Immature natural killer cell (primary cell): ENCODE results near the gene ITM2C. TPM values are rescaled to one million over a fixed set of nuclear protein-coding genes. Genes with fewer than 3 reads are reported as not detected.

Source experiments
- DNase-seq, 3 donors: peaks; one replicate each; pipeline ENCODE4 v3.0.0; 2022; ENCODE audit warnings: mixed read lengths in 1 of 3
- H3K27ac Mint-ChIP-seq, 6 donors: one replicate each; pipeline ENCODE4 v1.8.0; 2020; ENCODE audit warnings: mixed read lengths in 6 of 6, mild to moderate bottlenecking in 5 of 6, inconsistent platforms in 4 of 6, moderate library complexity in 3 of 6
- H3K27me3 Mint-ChIP-seq, 3 donors: one replicate each; pipeline ENCODE4 v1.8.0; 2020 to 2021; ENCODE audit warnings: low read depth in 3 of 3, mild to moderate bottlenecking in 3 of 3, mixed read lengths in 3 of 3, moderate library complexity in 3 of 3, inconsistent platforms in 1 of 3
- H3K36me3 Mint-ChIP-seq, 3 donors: one replicate each; pipeline ENCODE4 v1.8.0; 2020; ENCODE audit warnings: mixed read lengths in 3 of 3, inconsistent platforms in 2 of 3, mild to moderate bottlenecking in 2 of 3
- H3K4me1 Mint-ChIP-seq, 2 donors: one replicate each; pipeline ENCODE4 v1.8.0; 2020; ENCODE audit warnings: inconsistent platforms in 2 of 2, mild to moderate bottlenecking in 2 of 2, mixed read lengths in 2 of 2, moderate library complexity in 1 of 2
- H3K4me3 Mint-ChIP-seq, 5 donors: one replicate each; pipeline ENCODE4 v1.8.0; 2020; ENCODE audit warnings: mild to moderate bottlenecking in 5 of 5, mixed read lengths in 5 of 5, inconsistent platforms in 3 of 5, moderate library complexity in 3 of 5
- H3K9me3 Mint-ChIP-seq, 6 donors: one replicate each; pipeline ENCODE4 v1.8.0; 2020; ENCODE audit warnings: mild to moderate bottlenecking in 6 of 6, mixed read lengths in 6 of 6, inconsistent platforms in 4 of 6, moderate library complexity in 3 of 6
- polyA plus RNA-seq, 3 donors: library from polyadenylated mRNA; unstranded; fragments of 300-500 nt; fragmentation: Illumina TruSeq; gene quantifications; one replicate each; pipeline ENCODE4 v1.2.3, GENCODE V29; 2021

ITM2C gene
- polyA plus RNA-seq, 3 donors from 2014 or later = 5.3 to 23.7 (median 16.9) TPM

DNA sequence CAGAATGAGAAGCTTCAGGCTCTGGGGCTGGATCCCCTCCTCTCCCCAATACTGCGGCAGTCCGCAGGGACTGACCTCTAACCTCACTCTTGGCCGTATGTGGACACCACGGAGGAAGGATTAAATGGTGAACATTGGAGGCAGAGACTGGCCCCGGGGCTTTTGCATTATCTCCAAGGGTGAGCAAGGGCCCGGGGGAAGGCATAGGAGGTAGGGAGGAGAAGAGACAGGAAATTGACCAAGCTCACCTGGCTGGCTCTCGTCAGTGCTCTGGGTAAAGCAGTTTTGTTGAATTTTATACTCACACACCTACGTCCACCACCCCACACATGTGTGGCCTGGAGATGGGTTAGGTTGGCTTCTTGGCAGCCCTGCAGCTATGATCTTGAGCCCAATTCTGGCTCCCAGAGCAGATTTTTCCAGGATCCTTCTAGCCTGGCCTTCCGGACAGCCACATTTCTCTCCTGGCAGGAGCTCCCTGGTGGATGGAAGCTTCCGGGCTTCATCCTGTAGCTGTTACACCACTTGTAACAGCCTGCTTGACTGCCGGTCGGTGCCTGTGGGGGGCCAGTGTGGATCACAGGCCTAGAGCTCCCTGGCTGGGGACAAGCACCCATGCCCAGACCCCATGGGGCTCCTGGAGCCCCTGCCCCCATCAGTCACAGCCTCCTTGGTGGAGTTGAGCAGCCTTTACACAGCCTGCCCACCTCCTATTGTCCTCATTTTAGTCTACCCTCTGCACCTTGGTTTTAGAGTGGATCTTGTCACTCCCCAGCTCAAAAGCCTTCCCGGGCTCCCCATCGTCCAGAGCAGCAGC is 7.6 kb downstream of the ITM2C start:
- no peaks in the 10 kb centered on the region for H3K9me3 Mint-ChIP-seq
- no peak for DNase-seq
- H3K4me1 Mint-ChIP-seq = peaks cover 16 to 17% of the 10 kb centered on the region in 2 donors
- peaks cover 16 to 25% (median 19%) of the 10 kb centered on the region in 3 donors for H3K27me3 Mint-ChIP-seq
- no peak overlapping the region for H3K4me3 Mint-ChIP-seq
- peak overlapping the region in 1 of 6 donors; percentile 30 for H3K27ac Mint-ChIP-seq
- H3K36me3 Mint-ChIP-seq = no peaks in the 10 kb centered on the region

DNA sequence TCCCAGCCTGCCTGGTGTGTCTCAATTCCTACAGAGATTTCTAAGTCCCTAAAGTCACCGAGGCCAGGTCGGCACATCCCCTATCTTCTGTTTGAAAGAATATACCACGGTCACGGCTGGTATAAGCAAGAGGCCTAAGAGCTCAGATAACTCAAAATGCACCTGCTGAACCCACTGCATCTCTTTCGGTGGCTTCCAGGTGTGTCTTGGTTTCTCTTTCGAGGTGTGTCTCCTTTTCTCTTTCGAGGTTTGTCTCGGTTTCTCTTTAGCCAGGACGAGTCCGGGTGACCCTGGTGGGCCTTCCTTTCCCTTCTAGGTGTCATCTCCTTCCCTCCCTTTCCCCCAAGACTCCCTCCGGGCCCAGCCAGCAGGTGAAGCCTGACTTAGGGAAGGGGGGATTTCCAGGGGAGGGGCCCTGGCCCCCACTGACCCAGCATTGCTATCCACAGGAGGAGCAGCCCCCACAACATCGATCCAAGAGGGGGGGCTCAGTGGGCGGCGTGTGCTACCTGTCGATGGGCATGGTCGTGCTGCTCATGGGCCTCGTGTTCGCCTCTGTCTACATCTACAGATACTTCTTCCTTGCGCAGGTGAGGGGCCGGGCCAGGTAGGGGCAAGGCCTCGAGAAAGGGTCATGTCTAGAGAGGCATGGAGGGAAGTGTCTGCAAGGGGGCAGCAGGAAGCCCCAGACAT is 8.4 kb downstream of the ITM2C start:
- Mint-ChIP-seq H3K4me1 (peaks cover 22 to 23% of the 10 kb centered on the region in 2 donors), H3K9me3 (no peaks in the 10 kb centered on the region), H3K27ac (peak overlapping the region in 1 of 6 donors; percentile 30), H3K4me3 (no peak overlapping the region), H3K27me3 (peaks cover 23 to 28% (median 25%) of the 10 kb centered on the region in 3 donors), H3K36me3 (no peaks in the 10 kb centered on the region)
- no peak for DNase-seq

DNA sequence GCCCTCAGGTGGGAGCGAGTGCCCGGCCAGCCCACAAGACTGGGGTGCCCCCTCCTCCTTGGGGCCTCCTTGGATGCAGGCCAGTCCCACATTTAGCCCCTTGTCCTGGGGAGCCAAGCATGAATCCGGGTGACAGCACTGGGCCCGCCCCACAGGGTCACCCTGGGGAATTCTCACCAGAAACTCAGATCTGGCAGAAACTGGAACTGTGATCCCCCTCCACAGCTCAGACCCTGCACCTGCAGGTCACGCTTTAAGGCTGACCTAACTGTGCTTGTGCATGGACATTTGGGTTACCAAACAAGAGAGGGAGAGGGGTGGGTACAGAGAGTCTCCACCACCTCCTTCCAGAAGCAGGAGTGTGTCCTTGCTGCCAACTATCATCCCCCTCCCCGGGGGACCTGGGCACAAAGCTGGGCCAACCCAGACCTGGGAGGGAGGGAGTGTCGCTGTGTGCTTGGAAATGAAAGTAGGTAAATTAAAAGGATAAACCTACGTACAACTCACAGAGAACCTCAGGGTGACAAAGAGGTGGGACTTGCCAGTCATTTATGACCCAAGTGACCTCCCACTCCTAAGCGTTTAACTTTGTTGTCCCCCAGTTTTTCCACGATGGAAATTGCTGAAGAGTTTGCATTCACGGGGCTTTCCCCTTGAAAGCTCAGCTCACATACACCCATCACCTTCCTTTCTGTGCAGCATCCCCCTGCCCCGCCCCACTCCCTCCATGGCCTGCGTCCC is 9.1 kb downstream of the ITM2C start:
- Mint-ChIP-seq H3K9me3 (no peaks in the 10 kb centered on the region), H3K36me3 (no peaks in the 10 kb centered on the region), H3K4me1 (peaks cover 27 to 30% of the 10 kb centered on the region in 2 donors), H3K27me3 (peaks cover 22 to 27% (median 23%) of the 10 kb centered on the region in 3 donors), H3K27ac (no peak overlapping the region), H3K4me3 (no peak overlapping the region)
- no peak for DNase-seq

DNA sequence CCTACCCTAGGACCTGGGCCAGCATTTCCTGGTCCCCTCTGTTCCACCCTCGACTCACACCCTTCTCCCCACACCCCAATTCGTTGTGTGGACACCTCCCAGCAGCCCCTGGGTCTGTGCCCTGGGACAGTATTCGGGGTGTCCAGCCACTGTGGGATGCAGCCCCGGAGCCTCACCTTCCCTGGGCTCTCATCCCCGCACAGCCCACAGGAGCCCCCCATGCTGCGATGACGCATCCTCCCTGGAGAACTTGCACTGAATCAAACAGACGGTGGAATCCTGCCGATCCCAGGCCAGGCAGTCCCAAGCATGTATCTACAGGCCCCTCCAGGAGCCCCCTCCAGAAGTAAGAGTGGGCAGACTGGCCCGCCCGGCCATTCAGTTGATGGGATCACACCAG is 9.7 kb downstream of the ITM2C start:
- Mint-ChIP-seq H3K4me3 (no peak overlapping the region), H3K27ac (no peak overlapping the region), H3K4me1 (peaks cover 30 to 36% of the 10 kb centered on the region in 2 donors), H3K27me3 (peaks cover 25 to 31% (median 25%) of the 10 kb centered on the region in 3 donors), H3K9me3 (no peaks in the 10 kb centered on the region), H3K36me3 (no peaks in the 10 kb centered on the region)
- no peak for DNase-seq

DNA sequence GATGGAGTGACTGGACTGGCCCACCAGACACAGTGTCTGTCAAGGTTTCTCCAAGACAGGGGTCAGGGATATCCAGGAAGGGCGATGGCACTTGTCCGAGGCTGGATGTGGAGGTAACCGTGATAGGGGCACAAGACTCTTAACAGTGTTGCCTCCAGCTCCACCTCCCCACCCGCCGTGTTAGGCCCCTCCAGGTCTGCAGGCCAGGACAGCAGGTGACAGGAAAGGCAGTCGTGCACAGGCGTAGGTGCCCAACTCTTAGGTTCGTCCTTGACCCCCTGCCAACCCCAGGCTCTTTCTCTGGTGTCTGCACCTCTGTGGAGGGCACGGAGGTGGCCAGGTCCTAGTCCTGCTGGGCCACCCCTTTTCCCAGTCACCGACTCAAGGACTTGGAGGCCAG is 10.1 kb downstream of the ITM2C start:
- Mint-ChIP-seq H3K9me3 (no peaks in the 10 kb centered on the region), H3K4me1 (peaks cover 30 to 36% of the 10 kb centered on the region in 2 donors), H3K36me3 (no peaks in the 10 kb centered on the region), H3K27ac (no peak overlapping the region), H3K4me3 (no peak overlapping the region), H3K27me3 (peaks cover 24 to 31% (median 29%) of the 10 kb centered on the region in 3 donors)
- DNase-seq = no peak

DNA sequence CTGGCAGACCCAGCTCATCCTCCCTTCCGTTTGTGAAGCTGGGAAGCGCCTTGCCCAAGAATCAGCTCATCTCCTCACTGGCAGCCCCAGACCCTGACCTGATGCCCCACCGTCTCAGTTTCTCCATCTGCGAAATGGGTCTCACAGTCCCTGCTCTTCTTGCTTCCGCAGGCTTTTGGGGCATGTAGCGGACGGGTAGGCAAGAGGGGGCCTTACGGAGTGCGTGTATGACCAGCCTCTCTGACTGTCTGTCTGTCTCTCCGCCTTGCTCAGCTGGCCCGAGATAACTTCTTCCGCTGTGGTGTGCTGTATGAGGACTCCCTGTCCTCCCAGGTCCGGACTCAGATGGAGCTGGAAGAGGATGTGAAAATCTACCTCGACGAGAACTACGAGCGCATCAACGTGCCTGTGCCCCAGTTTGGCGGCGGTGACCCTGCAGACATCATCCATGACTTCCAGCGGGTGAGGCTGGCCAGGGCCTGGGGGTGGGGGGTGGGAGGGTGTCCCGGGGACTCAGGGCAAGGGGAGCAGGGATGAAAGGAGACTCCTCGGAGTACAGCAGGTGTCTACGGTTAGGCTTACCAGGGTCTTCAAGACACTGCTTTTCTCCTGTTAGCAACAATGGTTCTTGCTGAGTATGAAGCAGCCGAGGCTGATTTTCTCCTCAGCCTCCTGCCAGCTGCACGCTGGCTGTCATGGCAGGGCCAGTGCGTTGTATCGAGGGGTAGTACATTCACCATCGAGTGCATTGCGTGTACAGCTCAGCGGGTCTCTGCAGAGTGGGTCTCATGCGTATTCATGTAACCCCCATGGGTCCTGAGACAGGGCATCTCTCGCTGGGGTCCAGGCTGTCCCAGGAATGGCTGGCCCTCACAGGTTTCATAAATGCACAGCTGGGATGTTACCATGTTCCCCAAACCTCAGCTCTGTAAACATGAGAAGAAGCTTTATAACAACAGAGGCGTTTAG is 10.9 kb downstream of the ITM2C start:
- no peak for DNase-seq
- Mint-ChIP-seq H3K9me3 (no peaks in the 10 kb centered on the region), H3K4me3 (peak overlapping the region in 1 of 5 donors; percentile 8), H3K27ac (peak overlapping the region in 2 of 6 donors; percentile 39 to 84), H3K36me3 (no peaks in the 10 kb centered on the region), H3K4me1 (peaks cover 30 to 36% of the 10 kb centered on the region in 2 donors), H3K27me3 (peaks cover 30 to 32% (median 31%) of the 10 kb centered on the region in 3 donors)

DNA sequence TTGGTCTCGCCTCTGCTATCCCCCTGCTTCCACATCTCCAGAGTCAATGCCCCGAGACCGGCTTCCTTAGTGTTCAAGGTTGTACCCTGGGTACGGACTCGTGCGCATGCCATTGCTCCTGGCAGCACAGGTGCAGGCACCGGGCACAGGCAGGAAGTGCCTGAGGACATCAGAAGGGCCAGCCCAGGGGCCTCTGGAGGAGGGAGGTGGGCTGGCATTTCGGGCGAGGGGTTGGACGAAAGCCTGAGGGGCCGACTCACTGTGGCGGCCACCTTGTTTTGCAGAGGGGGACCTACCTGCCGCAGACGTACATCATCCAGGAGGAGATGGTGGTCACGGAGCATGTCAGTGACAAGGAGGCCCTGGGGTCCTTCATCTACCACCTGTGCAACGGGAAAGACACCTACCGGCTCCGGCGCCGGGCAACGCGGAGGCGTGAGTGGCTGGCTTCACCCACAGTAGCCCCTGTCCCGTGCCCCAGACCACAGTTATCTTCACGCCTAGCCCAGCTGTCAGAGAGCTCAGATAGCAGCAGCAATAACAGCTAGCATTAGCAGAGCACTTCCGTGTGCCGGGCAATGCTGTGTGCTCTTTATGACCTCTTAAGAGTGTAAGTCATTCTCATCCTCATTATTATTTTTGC is 12.5 kb downstream of the ITM2C start:
- H3K4me3 Mint-ChIP-seq = peak overlapping the region; percentile 80 to 92 (median 81)

DNA sequence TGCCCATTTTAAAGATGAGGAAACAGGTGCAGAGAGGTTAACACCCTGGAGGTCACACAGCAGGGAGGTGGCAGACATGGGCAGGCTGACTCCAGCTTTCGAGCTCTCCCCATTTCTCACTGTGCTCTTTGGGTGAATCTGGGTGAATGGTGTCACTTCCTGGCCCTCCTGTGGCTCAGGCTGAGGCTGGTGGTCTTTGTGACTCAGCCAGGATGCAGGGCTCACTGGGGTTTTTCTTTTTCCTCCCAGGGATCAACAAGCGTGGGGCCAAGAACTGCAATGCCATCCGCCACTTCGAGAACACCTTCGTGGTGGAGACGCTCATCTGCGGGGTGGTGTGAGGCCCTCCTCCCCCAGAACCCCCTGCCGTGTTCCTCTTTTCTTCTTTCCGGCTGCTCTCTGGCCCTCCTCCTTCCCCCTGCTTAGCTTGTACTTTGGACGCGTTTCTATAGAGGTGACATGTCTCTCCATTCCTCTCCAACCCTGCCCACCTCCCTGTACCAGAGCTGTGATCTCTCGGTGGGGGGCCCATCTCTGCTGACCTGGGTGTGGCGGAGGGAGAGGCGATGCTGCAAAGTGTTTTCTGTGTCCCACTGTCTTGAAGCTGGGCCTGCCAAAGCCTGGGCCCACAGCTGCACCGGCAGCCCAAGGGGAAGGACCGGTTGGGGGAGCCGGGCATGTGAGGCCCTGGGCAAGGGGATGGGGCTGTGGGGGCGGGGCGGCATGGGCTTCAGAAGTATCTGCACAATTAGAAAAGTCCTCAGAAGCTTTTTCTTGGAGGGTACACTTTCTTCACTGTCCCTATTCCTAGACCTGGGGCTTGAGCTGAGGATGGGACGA is 13.2 kb downstream of the ITM2C start:
- peak overlapping the region; percentile 76 to 96 (median 88) for H3K27ac Mint-ChIP-seq

More for the DNA sequence above, 12.5 kb downstream of the ITM2C start:
- Mint-ChIP-seq H3K9me3 (no peaks in the 10 kb centered on the region), H3K36me3 (no peaks in the 10 kb centered on the region), H3K27me3 (peaks cover 33 to 42% (median 35%) of the 10 kb centered on the region in 3 donors), H3K27ac (peak overlapping the region; percentile 76 to 96 (median 88)), H3K4me1 (peaks cover 30 to 36% of the 10 kb centered on the region in 2 donors)
- no peak for DNase-seq

DNA sequence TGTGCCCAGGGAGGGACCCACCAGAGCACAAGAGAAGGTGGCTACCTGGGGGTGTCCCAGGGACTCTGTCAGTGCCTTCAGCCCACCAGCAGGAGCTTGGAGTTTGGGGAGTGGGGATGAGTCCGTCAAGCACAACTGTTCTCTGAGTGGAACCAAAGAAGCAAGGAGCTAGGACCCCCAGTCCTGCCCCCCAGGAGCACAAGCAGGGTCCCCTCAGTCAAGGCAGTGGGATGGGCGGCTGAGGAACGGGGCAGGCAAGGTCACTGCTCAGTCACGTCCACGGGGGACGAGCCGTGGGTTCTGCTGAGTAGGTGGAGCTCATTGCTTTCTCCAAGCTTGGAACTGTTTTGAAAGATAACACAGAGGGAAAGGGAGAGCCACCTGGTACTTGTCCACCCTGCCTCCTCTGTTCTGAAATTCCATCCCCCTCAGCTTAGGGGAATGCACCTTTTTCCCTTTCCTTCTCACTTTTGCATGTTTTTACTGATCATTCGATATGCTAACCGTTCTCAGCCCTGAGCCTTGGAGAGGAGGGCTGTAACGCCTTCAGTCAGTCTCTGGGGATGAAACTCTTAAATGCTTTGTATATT is 14.0 kb downstream of the ITM2C start:
- no peak for DNase-seq
- H3K4me1 Mint-ChIP-seq = peaks cover 29 to 36% of the 10 kb centered on the region in 2 donors
- H3K27me3 Mint-ChIP-seq = peaks cover 30 to 39% (median 35%) of the 10 kb centered on the region in 3 donors
- H3K4me3 Mint-ChIP-seq = peak overlapping the region in 3 of 5 donors; percentile 59 to 81 (median 61)
- no peaks in the 10 kb centered on the region for H3K36me3 Mint-ChIP-seq
- peak overlapping the region in 5 of 6 donors; percentile 61 to 96 (median 84) for H3K27ac Mint-ChIP-seq
- H3K9me3 Mint-ChIP-seq = no peaks in the 10 kb centered on the region

More for the DNA sequence above, 13.2 kb downstream of the ITM2C start:
- Mint-ChIP-seq H3K4me3 (peak overlapping the region; percentile 80 to 92 (median 81)), H3K36me3 (no peaks in the 10 kb centered on the region), H3K4me1 (peaks cover 29 to 36% of the 10 kb centered on the region in 2 donors), H3K27me3 (peaks cover 33 to 42% (median 35%) of the 10 kb centered on the region in 3 donors), H3K9me3 (no peaks in the 10 kb centered on the region)
- peak; percentile 92 to 93 (median 92) for DNase-seq

DNA sequence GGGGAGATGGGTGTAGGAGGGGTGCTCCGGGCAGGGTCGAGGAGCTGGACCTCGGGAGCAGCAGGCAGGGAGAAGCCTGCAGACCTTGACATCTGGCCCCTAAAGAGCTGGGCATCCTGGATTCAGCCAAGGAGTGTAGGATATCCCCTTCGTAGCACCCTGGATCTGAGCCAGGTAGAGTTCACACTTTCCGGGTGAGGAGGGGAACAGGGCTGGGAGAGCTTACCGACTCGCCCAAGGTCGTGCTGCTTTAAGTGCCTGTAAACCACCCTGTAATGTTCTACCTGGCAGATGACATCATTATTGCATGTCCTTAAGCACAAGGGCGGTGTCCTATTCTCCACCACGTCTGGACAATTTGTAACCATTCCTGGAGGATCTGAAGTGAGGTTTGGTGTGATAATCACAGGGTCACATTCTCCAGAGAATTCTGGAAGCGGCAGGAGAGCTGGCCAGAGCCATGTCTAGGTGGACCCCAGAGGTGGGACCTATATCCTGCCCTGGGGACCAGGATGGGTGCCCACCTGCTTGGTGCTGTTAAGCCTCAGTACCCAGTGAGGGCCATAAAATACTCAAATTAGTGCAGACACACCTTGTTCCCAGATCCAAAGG is 14.6 kb downstream of the ITM2C start:
- no peak for DNase-seq
- Mint-ChIP-seq H3K4me1 (peaks cover 29 to 36% of the 10 kb centered on the region in 2 donors), H3K36me3 (no peaks in the 10 kb centered on the region), H3K9me3 (no peaks in the 10 kb centered on the region), H3K27me3 (peaks cover 26 to 44% (median 38%) of the 10 kb centered on the region in 3 donors), H3K27ac (peak overlapping the region in 4 of 6 donors; percentile 53 to 85 (median 79)), H3K4me3 (peak overlapping the region in 1 of 5 donors; percentile 61)

DNA sequence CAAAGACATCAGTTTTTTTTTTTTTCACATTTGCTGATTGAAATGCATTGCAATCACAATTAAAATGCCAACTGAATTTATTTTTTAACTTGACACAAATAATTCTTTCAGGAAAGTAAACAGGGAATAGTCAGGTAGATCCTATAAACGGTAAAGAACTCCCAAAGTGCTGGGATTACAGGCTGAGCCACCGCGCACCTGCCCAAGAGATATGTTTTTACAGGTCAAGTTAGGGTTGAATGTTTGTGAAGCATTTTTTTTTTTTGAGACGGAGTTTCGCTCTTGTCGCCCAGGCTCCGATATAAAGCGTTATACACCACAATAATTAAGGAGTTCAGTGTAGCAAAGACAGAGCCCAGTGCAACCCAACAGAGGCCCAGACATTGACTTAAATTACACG is 15.1 kb downstream of the ITM2C start:
- Mint-ChIP-seq H3K36me3 (no peaks in the 10 kb centered on the region), H3K9me3 (no peaks in the 10 kb centered on the region), H3K4me1 (peaks cover 29 to 36% of the 10 kb centered on the region in 2 donors), H3K4me3 (no peak overlapping the region), H3K27me3 (peaks cover 20 to 42% (median 38%) of the 10 kb centered on the region in 3 donors), H3K27ac (no peak overlapping the region)
- no peak for DNase-seq
